IPS-15b (cell line): Measurements from ENCODE around the gene VPS29.
A peak's percentile ranks its signal among the peaks of the same experiment; 100 is the strongest.
"Not testable (repeated sequence)": the region's sequence is repeated elsewhere in the genome, so short reads cannot be mapped to it uniquely, and the experiment has no call there.

ENCODE experiments used
- H3K27me3 ChIP-seq: one replicate; pipeline ENCODE4 v1.6.1; 2013; ENCODE audit warnings: low read length; ENCODE audit not compliant: control insufficient read depth, insufficient read depth
- H3K36me3 ChIP-seq: one replicate; pipeline ENCODE4 v1.6.1; 2013; ENCODE audit warnings: low read length; ENCODE audit not compliant: control insufficient read depth, insufficient read depth
- H3K4me1 ChIP-seq: one replicate; pipeline ENCODE4 v1.6.1; 2013; ENCODE audit warnings: mild to moderate bottlenecking, low read length; ENCODE audit not compliant: control insufficient read depth, insufficient read depth
- H3K4me3 ChIP-seq: one replicate; pipeline ENCODE4 v1.5.1; 2013; ENCODE audit warnings: low read depth, low read length
- H3K9ac ChIP-seq: one replicate; pipeline ENCODE4 v1.6.1; 2013; ENCODE audit warnings: low read depth, mild to moderate bottlenecking, low read length
- H3K9me3 ChIP-seq: one replicate; pipeline ENCODE4 v1.6.1; 2013; ENCODE audit warnings: mild to moderate bottlenecking, low read length; ENCODE audit not compliant: control insufficient read depth, insufficient read depth

The VPS29 gene

DNA sequence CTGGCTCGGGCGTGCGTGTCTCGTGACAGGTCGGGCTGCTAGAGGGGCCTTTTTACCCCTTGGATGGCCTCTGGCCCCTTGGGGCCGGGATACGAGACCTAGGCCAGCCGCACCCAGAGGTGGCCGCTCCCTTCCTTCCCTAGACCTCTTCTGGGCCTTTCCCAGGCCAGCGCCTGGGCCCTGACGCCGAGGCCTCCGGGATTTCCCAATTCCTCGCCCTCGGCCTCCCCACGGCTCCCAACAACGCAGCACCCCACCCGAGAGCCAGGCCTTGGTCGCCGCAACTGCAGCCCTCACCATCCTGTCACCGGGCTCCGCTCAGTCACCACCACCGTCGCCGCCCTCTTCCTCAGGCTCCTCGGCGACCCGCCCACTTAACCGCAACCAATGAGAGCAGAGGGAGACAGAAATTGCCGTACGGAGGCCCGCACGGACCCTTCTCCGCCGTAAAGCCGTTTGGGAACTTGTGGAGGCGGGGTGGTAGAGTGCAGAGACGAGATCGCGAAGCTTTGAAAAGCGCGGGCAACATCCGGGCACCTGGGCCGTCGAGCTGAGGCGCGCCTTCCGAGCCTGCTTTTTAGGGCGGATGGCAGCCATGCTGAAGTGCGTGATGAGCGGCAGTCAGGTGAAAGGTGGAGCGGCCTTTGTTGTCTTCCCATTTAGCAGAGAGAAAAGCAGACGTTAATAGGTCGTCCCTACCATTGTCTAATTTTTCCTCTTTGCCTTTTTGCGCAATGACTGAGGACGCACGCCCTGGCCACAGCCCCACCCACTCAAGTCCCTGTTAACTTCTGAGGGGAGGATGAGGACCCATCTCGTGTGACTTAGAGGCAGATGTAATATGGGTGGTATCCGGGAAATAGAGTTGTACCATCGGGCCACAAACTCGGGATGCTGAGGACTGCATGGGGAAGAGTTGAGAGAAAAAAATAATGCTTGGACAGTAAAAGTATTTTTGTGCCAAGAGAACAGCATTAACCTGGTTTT is at the start of gene VPS29, which contains the start of gene RAD9B:
Gene VPS29 (minus strand): TSS at position 360 of the 987 bp plus-strand sequence. CDS start 60 bp downstream, at position 300.
Gene RAD9B (plus strand): TSS at position 580 of the 987 bp plus-strand sequence. CDS start 7 bp downstream, at position 587.
- Histone ChIP-seq H3K9ac (peak within 1 kb of the TSS; percentile 88), H3K36me3 (no peaks in the 10 kb centered on the region), H3K9me3 (no peaks in the 10 kb centered on the region), H3K4me3 (peak within 1 kb of the TSS; percentile 93), H3K27me3 (peaks cover 14% of the 10 kb centered on the region), H3K4me1 (no peaks in the 10 kb centered on the region)

GRCh38 chr12:110550981-110551380 is 49.1 kb upstream of the VPS29 start:
- no peak overlapping the region for H3K9ac ChIP-seq
- peaks cover 2% of the 10 kb centered on the region for H3K4me1 ChIP-seq
- no peaks in the 10 kb centered on the region for H3K9me3 ChIP-seq
- no peaks in the 10 kb centered on the region for H3K27me3 ChIP-seq
- H3K4me3 ChIP-seq = no peak overlapping the region
- H3K36me3 ChIP-seq = no peaks in the 10 kb centered on the region

DNA sequence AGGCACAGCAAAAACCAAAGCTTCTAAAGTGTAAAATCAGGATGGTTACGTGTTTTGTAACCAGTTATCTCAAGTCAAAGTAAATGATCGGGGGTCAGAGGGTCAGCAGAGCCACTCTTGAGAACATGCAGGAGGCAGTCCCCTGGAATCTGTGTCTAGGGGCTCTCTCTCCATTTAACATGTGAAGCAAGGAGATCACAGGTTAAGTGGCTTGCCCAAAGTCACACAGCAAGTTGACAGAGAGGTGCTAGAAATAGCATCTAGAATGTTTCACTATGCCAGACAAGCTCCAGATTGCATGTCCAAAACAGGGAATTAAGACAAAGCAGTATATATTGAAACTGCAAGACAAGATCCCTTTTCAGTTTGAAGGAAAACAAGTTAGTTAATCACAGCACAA is 47.8 kb upstream of the VPS29 start:
- Histone ChIP-seq H3K9ac (no peak overlapping the region), H3K4me3 (no peak overlapping the region), H3K36me3 (no peaks in the 10 kb centered on the region), H3K9me3 (no peaks in the 10 kb centered on the region), H3K4me1 (peaks cover 2% of the 10 kb centered on the region), H3K27me3 (no peaks in the 10 kb centered on the region)

DNA sequence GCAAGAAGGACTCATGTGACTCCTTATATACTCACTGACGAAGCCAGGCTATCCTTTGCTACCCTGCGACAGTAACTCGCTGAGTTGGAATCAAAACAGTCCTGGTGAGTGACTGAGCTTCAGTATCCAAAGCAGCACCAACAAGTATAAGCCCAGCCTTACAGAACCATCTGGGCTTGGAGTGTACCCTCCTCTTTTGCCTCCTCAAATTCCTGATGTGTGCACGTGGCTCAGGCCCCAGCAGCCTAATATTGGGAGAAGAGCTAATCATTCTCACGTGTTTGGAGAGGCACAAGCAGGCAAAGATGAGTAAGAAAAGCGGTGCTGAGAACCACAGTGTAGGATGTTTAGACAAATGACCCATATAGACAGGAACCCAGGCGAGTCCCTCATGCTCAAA is 46.8 kb upstream of the VPS29 start:
- H3K4me1 ChIP-seq = peaks cover 2% of the 10 kb centered on the region
- H3K9ac ChIP-seq = no peak overlapping the region
- no peak overlapping the region for H3K4me3 ChIP-seq
- no peaks in the 10 kb centered on the region for H3K36me3 ChIP-seq
- no peaks in the 10 kb centered on the region for H3K27me3 ChIP-seq
- H3K9me3 ChIP-seq = no peaks in the 10 kb centered on the region

DNA sequence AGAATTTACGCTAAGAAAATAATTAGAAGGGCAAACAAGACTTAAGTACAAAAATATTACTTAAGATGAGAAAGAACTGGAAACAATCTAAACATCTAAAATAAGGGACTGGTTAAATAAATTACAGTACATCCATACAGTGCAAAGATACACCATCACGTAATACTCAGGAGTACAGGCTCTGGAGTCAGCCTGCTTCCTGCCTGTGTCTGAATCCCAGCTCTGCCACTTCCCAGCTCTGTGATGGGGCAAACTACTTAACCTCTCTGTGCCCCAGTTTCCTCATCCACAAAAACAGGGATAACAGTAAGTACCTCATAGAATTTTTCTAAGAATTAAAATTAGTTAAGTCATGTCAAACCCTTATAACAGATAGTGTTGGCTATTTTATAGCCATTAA is 45.2 kb upstream of the VPS29 start:
- no peaks in the 10 kb centered on the region for H3K27me3 ChIP-seq
- H3K9me3 ChIP-seq = no peaks in the 10 kb centered on the region
- peaks cover 2% of the 10 kb centered on the region for H3K4me1 ChIP-seq
- H3K4me3 ChIP-seq = no peak overlapping the region
- no peak overlapping the region for H3K9ac ChIP-seq
- H3K36me3 ChIP-seq = no peaks in the 10 kb centered on the region

DNA sequence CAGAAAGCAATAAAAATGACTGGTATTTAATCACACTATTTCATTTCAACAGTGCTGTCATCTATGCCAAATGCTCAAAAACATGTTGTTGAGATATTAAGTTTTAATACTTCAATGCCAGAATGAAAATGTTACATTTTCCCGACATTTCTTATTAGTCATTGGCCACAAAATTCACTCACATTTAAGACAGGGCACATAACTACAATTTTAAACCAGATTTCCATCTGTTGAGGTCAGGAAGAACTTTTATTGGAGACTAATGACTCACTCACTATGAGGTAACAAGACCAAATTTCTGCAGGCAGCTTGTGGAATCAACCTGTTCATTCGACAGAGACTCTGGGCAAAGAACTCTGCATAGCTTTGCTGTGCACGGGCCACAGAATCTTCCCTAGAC is 44.4 kb upstream of the VPS29 start:
- no peak overlapping the region for H3K9ac ChIP-seq
- peaks cover 2% of the 10 kb centered on the region for H3K4me1 ChIP-seq
- no peaks in the 10 kb centered on the region for H3K36me3 ChIP-seq
- no peak overlapping the region for H3K4me3 ChIP-seq
- H3K9me3 ChIP-seq = no peaks in the 10 kb centered on the region
- no peaks in the 10 kb centered on the region for H3K27me3 ChIP-seq

DNA sequence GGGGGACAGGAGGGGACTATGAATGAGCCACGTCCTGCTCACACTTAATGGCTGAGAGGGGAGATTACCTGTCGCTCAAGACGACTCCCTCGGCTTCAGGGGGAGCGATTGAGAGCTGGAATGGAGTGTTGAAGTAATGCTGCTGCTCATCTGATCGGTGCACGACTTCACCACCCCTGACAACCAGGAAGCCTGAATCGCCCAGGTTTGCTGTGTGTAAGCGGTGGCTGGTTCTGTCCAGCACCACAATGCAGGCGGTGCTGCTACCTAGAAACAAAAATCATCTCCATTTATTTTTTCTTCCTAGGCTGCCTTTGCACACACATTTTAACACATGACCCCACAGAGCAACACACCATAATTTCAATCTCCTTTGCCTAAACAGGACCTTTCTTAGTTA is 43.9 kb upstream of the VPS29 start:
- H3K9ac ChIP-seq = no peak overlapping the region
- H3K36me3 ChIP-seq = no peaks in the 10 kb centered on the region
- no peaks in the 10 kb centered on the region for H3K9me3 ChIP-seq
- no peak overlapping the region for H3K4me3 ChIP-seq
- peaks cover 2% of the 10 kb centered on the region for H3K4me1 ChIP-seq
- no peaks in the 10 kb centered on the region for H3K27me3 ChIP-seq

DNA sequence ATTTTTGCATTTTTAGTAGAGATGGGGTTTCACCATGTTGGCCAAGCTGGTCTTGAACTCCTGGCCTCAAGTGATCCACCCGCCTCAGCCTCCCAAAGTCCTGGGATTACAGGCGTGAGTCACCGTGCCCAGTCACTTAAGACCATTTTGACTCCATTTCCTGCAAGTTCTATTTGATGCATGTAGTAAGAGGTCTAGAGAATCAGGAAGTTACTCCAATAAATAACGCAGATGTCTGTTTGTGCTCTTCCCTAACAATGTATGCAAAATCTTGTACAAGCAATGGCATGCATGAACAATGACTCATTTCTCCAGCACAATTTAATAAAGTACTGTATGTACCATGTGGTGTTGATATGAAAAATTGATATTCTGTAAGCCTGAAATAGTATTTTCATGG is 43.3 kb upstream of the VPS29 start:
- H3K4me3 ChIP-seq, H3K9ac ChIP-seq, H3K27me3 ChIP-seq, H3K36me3 ChIP-seq, H3K9me3 ChIP-seq, H3K4me1 ChIP-seq: not testable (repeated sequence)

GRCh38 chr12:110543965-110544364 is 42.1 kb upstream of the VPS29 start:
- Histone ChIP-seq H3K9me3 (no peaks in the 10 kb centered on the region), H3K9ac (no peak overlapping the region), H3K27me3 (no peaks in the 10 kb centered on the region), H3K36me3 (peaks cover under 1% of the 10 kb centered on the region), H3K4me3 (no peak overlapping the region), H3K4me1 (peaks cover 2% of the 10 kb centered on the region)

DNA sequence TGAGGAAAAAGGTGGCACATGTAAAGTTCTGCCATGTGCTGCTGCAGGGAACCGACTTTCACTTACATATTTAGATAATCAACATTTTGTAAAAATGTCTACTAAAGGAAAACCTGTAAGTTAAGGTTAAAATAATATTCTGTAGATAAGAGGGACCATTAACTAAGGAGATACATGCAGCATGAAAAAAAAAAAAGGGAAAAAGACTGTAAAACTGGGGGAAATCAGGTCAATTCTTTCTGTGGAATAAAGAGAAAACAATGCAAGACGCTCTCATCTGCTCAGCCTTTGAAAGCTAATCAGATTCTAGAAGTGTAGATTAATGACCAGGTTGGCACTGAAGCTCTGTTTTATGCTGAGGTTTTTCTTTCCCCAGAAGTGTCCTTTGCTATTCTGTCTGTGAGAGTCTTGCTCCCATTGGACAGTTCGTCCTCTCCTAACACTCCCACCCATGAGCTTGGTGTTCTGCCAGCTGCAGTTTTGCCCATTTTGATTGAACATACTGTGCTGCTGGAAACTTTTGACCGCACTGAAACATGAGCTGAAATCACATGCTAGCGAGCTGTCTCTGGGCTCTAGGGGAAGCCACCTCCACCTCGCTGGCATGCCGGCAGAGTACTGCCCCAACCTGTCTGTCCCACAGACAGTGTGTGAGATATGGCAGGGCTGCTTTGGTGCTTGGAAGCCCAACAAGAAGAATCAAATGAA is 41.5 kb upstream of the VPS29 start:
- peaks cover 5% of the 10 kb centered on the region for H3K36me3 ChIP-seq
- no peak overlapping the region for H3K4me3 ChIP-seq
- H3K4me1 ChIP-seq = no peaks in the 10 kb centered on the region
- no peaks in the 10 kb centered on the region for H3K9me3 ChIP-seq
- no peak overlapping the region for H3K9ac ChIP-seq
- no peaks in the 10 kb centered on the region for H3K27me3 ChIP-seq

GRCh38 chr12:110540048-110540447 is 38.1 kb upstream of the VPS29 start:
- H3K27me3 ChIP-seq = no peaks in the 10 kb centered on the region
- no peak overlapping the region for H3K9ac ChIP-seq
- peaks cover 21% of the 10 kb centered on the region for H3K36me3 ChIP-seq
- H3K4me1 ChIP-seq = no peaks in the 10 kb centered on the region
- no peaks in the 10 kb centered on the region for H3K9me3 ChIP-seq
- H3K4me3 ChIP-seq = no peak overlapping the region
